Endodermal cell (in vitro differentiated cells): ENCODE measurements around the gene TSACC. TPM values are rescaled to one million over a fixed set of nuclear protein-coding genes. Genes with fewer than 3 reads are reported as not detected.
A peak's percentile ranks its signal among the peaks of the same experiment; 100 is the strongest.

Experiments used
- DNase-seq: peaks from one replicate; pipeline ENCODE4 v3.0.0-alpha.2; 2017
- H3K27ac ChIP-seq: 2 replicates; pipeline ENCODE4 v1.5.1; 2013; ENCODE audit warnings: mild to moderate bottlenecking, low read depth, low read length, moderate library complexity
- H3K27me3 ChIP-seq: 2 replicates; pipeline ENCODE4 v1.6.1; 2013; ENCODE audit warnings: mild to moderate bottlenecking, low read length, moderate library complexity; ENCODE audit not compliant: insufficient read depth, control insufficient read depth, poor library complexity, severe bottlenecking
- H3K36me3 ChIP-seq: 2 replicates; pipeline ENCODE4 v1.7.0; 2013; ENCODE audit warnings: mild to moderate bottlenecking, low read length, moderate library complexity; ENCODE audit not compliant: control insufficient read depth, insufficient read depth
- H3K4me1 ChIP-seq: one replicate; pipeline ENCODE4 v1.7.0; 2013; ENCODE audit warnings: low read length; ENCODE audit not compliant: control insufficient read depth, insufficient read depth
- H3K4me3 ChIP-seq: 2 replicates; pipeline ENCODE4 v1.5.1; 2013; ENCODE audit warnings: mild to moderate bottlenecking, low read length, moderate library complexity
- H3K9ac ChIP-seq: 2 replicates; pipeline ENCODE4 v1.6.1; 2013; ENCODE audit warnings: mild to moderate bottlenecking, low read length, moderate library complexity; ENCODE audit not compliant: poor library complexity, severe bottlenecking; ENCODE audit errors: extremely low read depth
- H3K9me3 ChIP-seq: 2 replicates; pipeline ENCODE4 v1.6.1; 2013; ENCODE audit warnings: mild to moderate bottlenecking, low read length, moderate library complexity; ENCODE audit not compliant: control insufficient read depth
- H3K27ac Mint-ChIP-seq: 2 replicates; pipeline ENCODE4 v1.8.0; 2020; ENCODE audit warnings: mixed read lengths
- H3K27me3 Mint-ChIP-seq: 2 replicates; pipeline ENCODE4 v1.8.0; 2021; ENCODE audit warnings: mild to moderate bottlenecking, mixed read lengths; ENCODE audit not compliant: insufficient read depth
- H3K36me3 Mint-ChIP-seq: 2 replicates; pipeline ENCODE4 v1.8.0; 2020; ENCODE audit warnings: low read depth, mixed read lengths
- H3K4me1 Mint-ChIP-seq: 2 replicates; pipeline ENCODE4 v1.8.0; 2020; ENCODE audit warnings: mixed read lengths
- H3K4me3 Mint-ChIP-seq: 2 replicates; pipeline ENCODE4 v1.8.0; 2020; ENCODE audit warnings: mild to moderate bottlenecking, moderate library complexity, mixed read lengths
- H3K9me3 Mint-ChIP-seq: 2 replicates; pipeline ENCODE4 v1.8.0; 2020; ENCODE audit warnings: mild to moderate bottlenecking, mixed read lengths
- WGBS, 2 experiments: methylation state at CpG; one replicate each; pipeline versions ENCODE4 v1.1.5 to v1.1.7; 2013; ENCODE audit warnings: missing lambda C conversion rate in 2 of 2, mixed read lengths in 1 of 2; ENCODE audit not compliant: insufficient coverage in 1 of 2, insufficient read length in 1 of 2; 5-methylcytosine and 5-hydroxymethylcytosine counted together
- long read RNA-seq, 4 experiments: library from polyadenylated mRNA in 2 of 4; library from RNA in 1 of 4; library from capped mRNA in 1 of 4; stranded (forward) in 3 of 4; unstranded in 1 of 4; transcript quantifications; one replicate each; pipeline ENCODE4 v2.0.0, GENCODE V29; 2020 to 2021; ENCODE audit warnings: inconsistent platforms in 1 of 4
- polyA plus RNA-seq, 2 experiments: library from polyadenylated mRNA; stranded (reverse); fragments of 50-300 nt; gene quantifications; one replicate each; pipeline ENCODE4 v1.2.3, GENCODE V29; 2013
- total RNA-seq, 2 donors: library from RNA; stranded (reverse); fragmentation: NEBNext Ultra II Directional in 1 of 2; extraction: Animal tissue kit (Norgen Biotek cat#: 25700) in 1 of 2; gene quantifications; 2 replicates in 1 of 2; 3 replicates in 1 of 2; pipeline ENCODE4 v1.2.1, GENCODE V29; 2021
- TF ChIP-seq, protein P1 (sequence below): fragments of 200-600 bp; sonication (generic); conservative IDR thresholded peaks from 2 replicates; pipeline ENCODE4 v1.5.0; 2021; ENCODE audit warnings: antibody characterized with exemption, mild to moderate bottlenecking

TSACC gene
- total RNA-seq, result 1 to 10 TPM in 1 of 2 donors, under 1 TPM in 1; 0.62 to 1.6 TPM
- not detected for polyA plus RNA-seq (2013, experiment 1 of 2)
- 1.2 TPM for polyA plus RNA-seq (2013, experiment 2 of 2)
- long read RNA-seq, experiment 1, result 0 reads
- long read RNA-seq, experiment 2, result 0 reads
- long read RNA-seq, experiment 3, partial matches to known transcripts, result 0 of 2 reads
- long read RNA-seq, experiment 3, other reads (novel, unspliced or antisense), result 2 of 2 reads
- long read RNA-seq, experiment 4, result 0 reads

GRCh38 chr1:156338180-156338976 is at the start of gene TSACC, which contains the start of gene CCT3:
TSACC (plus strand) TSS chr1:156338526; CDS start chr1:156339758, 1,232 bp downstream.
CCT3 (minus strand) TSS chr1:156338292; CDS start chr1:156338184, 108 bp downstream.
- Histone ChIP-seq H3K4me3 (peak within 1 kb of the TSS; percentile 100), H3K27me3 (no peaks in the 10 kb centered on the region), H3K9ac (peak within 1 kb of the TSS; percentile 77), H3K36me3 (peaks cover 28% of the 10 kb centered on the region), H3K9me3 (no peaks in the 10 kb centered on the region), H3K4me1 (peaks cover 2% of the 10 kb centered on the region), H3K27ac (peak within 1 kb of the TSS; percentile 42)
- Mint-ChIP-seq H3K4me3 (peak within 1 kb of the TSS; percentile 100), H3K27ac (peak within 1 kb of the TSS; percentile 97), H3K27me3 (no peaks in the 10 kb centered on the region), H3K36me3 (peaks cover 27% of the 10 kb centered on the region), H3K4me1 (peaks cover 14% of the 10 kb centered on the region), H3K9me3 (no peaks in the 10 kb centered on the region)
- 0 to 1% methylated on average over 21 to 47 of the region's 47 CpGs for WGBS, 2 experiments
- peak; percentile 100 for DNase-seq
- TF ChIP-seq, protein P1, sequence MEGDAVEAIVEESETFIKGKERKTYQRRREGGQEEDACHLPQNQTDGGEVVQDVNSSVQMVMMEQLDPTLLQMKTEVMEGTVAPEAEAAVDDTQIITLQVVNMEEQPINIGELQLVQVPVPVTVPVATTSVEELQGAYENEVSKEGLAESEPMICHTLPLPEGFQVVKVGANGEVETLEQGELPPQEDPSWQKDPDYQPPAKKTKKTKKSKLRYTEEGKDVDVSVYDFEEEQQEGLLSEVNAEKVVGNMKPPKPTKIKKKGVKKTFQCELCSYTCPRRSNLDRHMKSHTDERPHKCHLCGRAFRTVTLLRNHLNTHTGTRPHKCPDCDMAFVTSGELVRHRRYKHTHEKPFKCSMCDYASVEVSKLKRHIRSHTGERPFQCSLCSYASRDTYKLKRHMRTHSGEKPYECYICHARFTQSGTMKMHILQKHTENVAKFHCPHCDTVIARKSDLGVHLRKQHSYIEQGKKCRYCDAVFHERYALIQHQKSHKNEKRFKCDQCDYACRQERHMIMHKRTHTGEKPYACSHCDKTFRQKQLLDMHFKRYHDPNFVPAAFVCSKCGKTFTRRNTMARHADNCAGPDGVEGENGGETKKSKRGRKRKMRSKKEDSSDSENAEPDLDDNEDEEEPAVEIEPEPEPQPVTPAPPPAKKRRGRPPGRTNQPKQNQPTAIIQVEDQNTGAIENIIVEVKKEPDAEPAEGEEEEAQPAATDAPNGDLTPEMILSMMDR, result no peak

- Histone ChIP-seq H3K4me1 (peaks cover 7% of the 10 kb centered on the region), H3K4me3 (no peak overlapping the region), H3K9ac (no peak overlapping the region), H3K36me3 (peaks cover 3% of the 10 kb centered on the region), H3K9me3 (no peaks in the 10 kb centered on the region), H3K27ac (no peak overlapping the region), H3K27me3 (no peaks in the 10 kb centered on the region)
- Mint-ChIP-seq H3K9me3 (no peaks in the 10 kb centered on the region), H3K36me3 (peaks cover 16% of the 10 kb centered on the region), H3K27ac (no peak overlapping the region), H3K27me3 (no peaks in the 10 kb centered on the region), H3K4me3 (no peak overlapping the region), H3K4me1 (peaks cover 11% of the 10 kb centered on the region)
- no peak for DNase-seq
- TF ChIP-seq, protein P1, result no peak
Observed at GRCh38 chr1:156289857-156290256, 48.5 kb upstream of the TSACC start.

- 21 to 28% methylated on average over 22 to 37 of the region's 37 CpGs for WGBS, 2 experiments
- no peak overlapping the region for H3K27ac ChIP-seq
- Mint-ChIP-seq H3K36me3 (peaks cover 16% of the 10 kb centered on the region), H3K27me3 (no peaks in the 10 kb centered on the region), H3K9me3 (no peaks in the 10 kb centered on the region), H3K4me3 (peak overlapping the region; percentile 65), H3K27ac (peak overlapping the region; percentile 87), H3K4me1 (peaks cover 17% of the 10 kb centered on the region)
- peak overlapping the region; percentile 88 for H3K4me3 ChIP-seq
- no peaks in the 10 kb centered on the region for H3K9me3 ChIP-seq
- H3K36me3 ChIP-seq, result peaks cover 3% of the 10 kb centered on the region
- TF ChIP-seq, protein P1, result no peak
- no peaks in the 10 kb centered on the region for H3K27me3 ChIP-seq
- H3K9ac ChIP-seq, result peak overlapping the region; percentile 62
- H3K4me1 ChIP-seq, result peaks cover 7% of the 10 kb centered on the region
- DNase-seq, result peak; percentile 98
Observed at GRCh38 chr1:156291226-156292061, 46.9 kb upstream of the TSACC start.
